Ascending aorta (tissue), 2 donors: ENCODE results near the gene CCR4. TPM values are rescaled to one million over a fixed set of nuclear protein-coding genes. Genes with fewer than 3 reads are reported as not detected.

Source experiments
- DNase-seq, 2 donors: peaks; one replicate each; pipeline ENCODE4 v3.0.0-alpha.2; 2019; ENCODE audit warnings: low spot score in 2 of 2
- H3K27ac ChIP-seq, 2 donors: fragments of 200-600 bp; sonication (generic); one replicate each; pipeline ENCODE4 v1.5.1; 2016 to 2017; ENCODE audit warnings: mild to moderate bottlenecking in 1 of 2
- H3K27me3 ChIP-seq: fragments of 200-600 bp; sonication (generic); one replicate; pipeline ENCODE4 v1.5.1; 2017
- H3K36me3 ChIP-seq, 2 donors: fragments of 200-600 bp; sonication (generic); one replicate each; pipeline ENCODE4 v1.5.1; 2016
- H3K4me1 ChIP-seq, 2 donors: fragments of 200-600 bp; sonication (generic); one replicate each; pipeline ENCODE4 v1.5.1; 2016 to 2017; ENCODE audit warnings: mild to moderate bottlenecking in 1 of 2
- H3K4me3 ChIP-seq, 2 donors: fragments of 200-600 bp; sonication (generic); one replicate each; pipeline ENCODE4 v1.5.1; 2016 to 2017; ENCODE audit warnings: mild to moderate bottlenecking in 1 of 2
- H3K9me3 ChIP-seq, 2 donors: fragments of 200-600 bp; sonication (generic); one replicate each; pipeline ENCODE4 v1.5.1; 2016
- CTCF ChIP-seq, 3 experiments: fragments of 200-600 bp in 2 of 3; fragments of 450-650 bp in 1 of 3; sonication (generic) in 2 of 3; IDR thresholded peaks; one replicate each; pipeline ENCODE4 v1.5.1; 2016 to 2019; ENCODE audit warnings: antibody characterized with exemption in 3 of 3, mild to moderate bottlenecking in 1 of 3, moderate library complexity in 1 of 3
- intact Hi-C: fragments of 100-400 bp; cut with DNase I; formaldehyde crosslinking; loops from one replicate; pipeline ENCODE4 v1.15.1; 2023
- total RNA-seq: library from RNA; depleted of rRNA; stranded (reverse); fragments of >200 nt; gene quantifications from one replicate; pipeline ENCODE4 v1.1.0, GENCODE V29; 2016

The CCR4 gene
- total RNA-seq, 1 donor from 2014 or later, result 3.1 TPM

GRCh38 chr3:32994045-32994444, 42.6 kb downstream of the CCR4 start:
- no peak overlapping the region for H3K27ac ChIP-seq
- DNase-seq, result no peak
- peaks cover 5 to 18% of the 10 kb centered on the region in 2 donors for H3K36me3 ChIP-seq
- no peak overlapping the region for H3K4me3 ChIP-seq
- no peaks in the 10 kb centered on the region for H3K4me1 ChIP-seq
- H3K9me3 ChIP-seq, result no peaks in the 10 kb centered on the region
- intact Hi-C loops, result no loop called here
- H3K27me3 ChIP-seq, result no peaks in the 10 kb centered on the region
- TF ChIP-seq CTCF (IDR thresholded peaks at IDR 0.05), result no peak

DNA sequence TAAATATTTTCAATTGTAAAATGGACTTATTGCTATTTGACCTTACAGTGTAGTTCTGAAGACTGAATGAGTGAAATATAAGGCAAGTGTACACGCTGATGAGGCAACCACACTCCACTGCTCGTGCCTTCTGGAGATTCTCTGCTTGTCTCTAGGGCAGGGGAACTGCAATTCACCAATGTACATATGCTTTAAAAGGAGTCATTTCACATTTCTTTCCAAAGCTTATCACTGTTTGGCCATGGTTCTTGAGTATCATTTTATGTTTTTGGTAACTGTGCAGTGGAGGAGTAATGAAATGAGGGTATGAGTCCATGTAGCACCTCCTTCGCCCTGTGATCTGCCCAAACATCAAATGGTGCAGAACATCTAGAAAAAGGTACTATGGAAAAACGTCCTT, 43.7 kb downstream of the CCR4 start:
- intact Hi-C loops, result no loop called here
- no peaks in the 10 kb centered on the region for H3K4me1 ChIP-seq
- TF ChIP-seq CTCF (IDR thresholded peaks at IDR 0.05), result no peak
- peaks cover 5 to 25% of the 10 kb centered on the region in 2 donors for H3K36me3 ChIP-seq
- DNase-seq, result no peak
- H3K27ac ChIP-seq, result no peak overlapping the region
- no peak overlapping the region for H3K4me3 ChIP-seq
- H3K27me3 ChIP-seq, result no peaks in the 10 kb centered on the region
- H3K9me3 ChIP-seq, result no peaks in the 10 kb centered on the region

GRCh38 chr3:32996048-32996754, 44.8 kb downstream of the CCR4 start:
- Histone ChIP-seq H3K4me3 (no peak overlapping the region), H3K27me3 (no peaks in the 10 kb centered on the region), H3K9me3 (no peaks in the 10 kb centered on the region), H3K4me1 (no peaks in the 10 kb centered on the region), H3K27ac (no peak overlapping the region), H3K36me3 (peaks cover 5 to 29% of the 10 kb centered on the region in 2 donors)
- TF ChIP-seq CTCF (IDR thresholded peaks at IDR 0.05), result no peak
- no peak for DNase-seq
- intact Hi-C loops, result no loop called here

- intact Hi-C loops, result no loop called here
- Histone ChIP-seq H3K9me3 (no peaks in the 10 kb centered on the region), H3K27me3 (no peaks in the 10 kb centered on the region), H3K36me3 (peaks cover 5 to 29% of the 10 kb centered on the region in 2 donors), H3K27ac (no peak overlapping the region), H3K4me1 (no peaks in the 10 kb centered on the region), H3K4me3 (no peak overlapping the region)
- no peak for TF ChIP-seq CTCF (IDR thresholded peaks at IDR 0.05)
- DNase-seq, result no peak
Observed at GRCh38 chr3:32996755-32997091, 45.3 kb downstream of the CCR4 start.

- no peak overlapping the region for H3K4me3 ChIP-seq
- intact Hi-C loops, result no loop called here
- no peaks in the 10 kb centered on the region for H3K27me3 ChIP-seq
- H3K36me3 ChIP-seq, result peaks cover 5 to 35% of the 10 kb centered on the region in 2 donors
- no peak for TF ChIP-seq CTCF (IDR thresholded peaks at IDR 0.05)
- no peaks in the 10 kb centered on the region for H3K9me3 ChIP-seq
- no peaks in the 10 kb centered on the region for H3K4me1 ChIP-seq
- H3K27ac ChIP-seq, result no peak overlapping the region
- no peak for DNase-seq
Observed at GRCh38 chr3:32998631-32999451, 47.4 kb downstream of the CCR4 start.
